ENCODE data around the gene SLC6A19. TPM values are rescaled to one million over a fixed set of nuclear protein-coding genes. Genes with fewer than 3 reads are reported as not detected.

SLC6A19 gene
- total and polyA plus RNA-seq, 9 of the 15 experiments (the other 6 are each of a cell fraction or from before 2014, with no cell fraction given), result 0.03 to 1.6 (median 0.59) TPM

- TF ChIP-seq, protein P1, sequence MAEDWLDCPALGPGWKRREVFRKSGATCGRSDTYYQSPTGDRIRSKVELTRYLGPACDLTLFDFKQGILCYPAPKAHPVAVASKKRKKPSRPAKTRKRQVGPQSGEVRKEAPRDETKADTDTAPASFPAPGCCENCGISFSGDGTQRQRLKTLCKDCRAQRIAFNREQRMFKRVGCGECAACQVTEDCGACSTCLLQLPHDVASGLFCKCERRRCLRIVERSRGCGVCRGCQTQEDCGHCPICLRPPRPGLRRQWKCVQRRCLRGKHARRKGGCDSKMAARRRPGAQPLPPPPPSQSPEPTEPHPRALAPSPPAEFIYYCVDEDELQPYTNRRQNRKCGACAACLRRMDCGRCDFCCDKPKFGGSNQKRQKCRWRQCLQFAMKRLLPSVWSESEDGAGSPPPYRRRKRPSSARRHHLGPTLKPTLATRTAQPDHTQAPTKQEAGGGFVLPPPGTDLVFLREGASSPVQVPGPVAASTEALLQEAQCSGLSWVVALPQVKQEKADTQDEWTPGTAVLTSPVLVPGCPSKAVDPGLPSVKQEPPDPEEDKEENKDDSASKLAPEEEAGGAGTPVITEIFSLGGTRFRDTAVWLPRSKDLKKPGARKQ (CRISPR knock-in tag; IDR thresholded peaks at IDR 0.05), result no peak
- TF ChIP-seq NRF1 (conservative IDR thresholded peaks at IDR 0.05 in 1 of 2, IDR thresholded peaks at IDR 0.05 in 1 of 2), result peak in 1 of 2 experiments; percentile 46; a peak in 2 of 4 replicates
- TF ChIP-seq KLF10 (CRISPR knock-in tag; IDR thresholded peaks at IDR 0.05), result no peak
- TF ChIP-seq, protein P2, sequence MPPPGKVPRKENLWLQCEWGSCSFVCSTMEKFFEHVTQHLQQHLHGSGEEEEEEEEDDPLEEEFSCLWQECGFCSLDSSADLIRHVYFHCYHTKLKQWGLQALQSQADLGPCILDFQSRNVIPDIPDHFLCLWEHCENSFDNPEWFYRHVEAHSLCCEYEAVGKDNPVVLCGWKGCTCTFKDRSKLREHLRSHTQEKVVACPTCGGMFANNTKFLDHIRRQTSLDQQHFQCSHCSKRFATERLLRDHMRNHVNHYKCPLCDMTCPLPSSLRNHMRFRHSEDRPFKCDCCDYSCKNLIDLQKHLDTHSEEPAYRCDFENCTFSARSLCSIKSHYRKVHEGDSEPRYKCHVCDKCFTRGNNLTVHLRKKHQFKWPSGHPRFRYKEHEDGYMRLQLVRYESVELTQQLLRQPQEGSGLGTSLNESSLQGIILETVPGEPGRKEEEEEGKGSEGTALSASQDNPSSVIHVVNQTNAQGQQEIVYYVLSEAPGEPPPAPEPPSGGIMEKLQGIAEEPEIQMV (tag; conservative IDR thresholded peaks at IDR 0.05; ENCODE audit: low read depth), result peak; percentile 74; the same call in 1 of the 2 replicates
- peak; percentile 97 for TF ChIP-seq ELF4 (CRISPR knock-in tag; IDR thresholded peaks at IDR 0.05)
- TF ChIP-seq ATF1 (CRISPR knock-in tag; IDR thresholded peaks at IDR 0.05), result no peak
- TF ChIP-seq ATF1 (tag; IDR thresholded peaks at IDR 0.05), result peak; percentile 55; the same call in 1 of the 2 replicates
- peak; percentile 61; the same call in 1 of the 2 replicates for TF ChIP-seq ZNF407 (IDR thresholded peaks at IDR 0.05; ENCODE audit: low read depth)
- TF ChIP-seq TCF7L2 (IDR thresholded peaks at IDR 0.05; ENCODE audit: low read depth, low read length), result no peak
- TF ChIP-seq MAZ (CRISPR knock-in tag; conservative IDR thresholded peaks at IDR 0.05 in 1 of 2, IDR thresholded peaks at IDR 0.05 in 1 of 2), result peak; percentile 35 to 92; a peak in 3 of 4 replicates
- 0 out of 4 replicates have a peak, but pooled peaks of 1 of the 2 experiments have one; percentile 45 for TF ChIP-seq MNT (conservative IDR thresholded peaks at IDR 0.05)
- TF ChIP-seq TAL1 (IDR thresholded peaks at IDR 0.05), result peak; percentile 40; the same call in 1 of the 2 replicates
- TF ChIP-seq MCM3 (IDR thresholded peaks at IDR 0.05), result peak; percentile 64; the same call in 1 of the 2 replicates
- no peak for TF ChIP-seq RUNX1 (IDR thresholded peaks at IDR 0.05; ENCODE audit: low read depth)
These were observed 1.5 kb upstream of the SLC6A19 start (continued) for GRCh38 chr5:1199649-1200494.

All from K562 (cell line).